Keratinocyte (primary cell): ENCODE data around the gene FHOD1. TPM values are rescaled to one million over a fixed set of nuclear protein-coding genes. Genes with fewer than 3 reads are reported as not detected.

Experiments used
- DNase-seq: peaks from one replicate; pipeline ENCODE4 v3.0.0-alpha.2; 2011; ENCODE audit warnings: low read depth, missing footprints, low spot score
- FAIRE-seq: peaks from 2 replicates; lab custom pipeline; 2011; peaks lifted over from hg19 to GRCh38; lab: Jason Lieb, UNC
- H2AFZ ChIP-seq: 2 replicates; pipeline ENCODE4 v1.6.0; 2012; ENCODE audit warnings: low read length, control low read depth, inconsistent platforms; ENCODE audit not compliant: control insufficient read depth
- H3K27ac ChIP-seq: 2 replicates; pipeline ENCODE4 v1.5.1; 2011; ENCODE audit warnings: low read length; ENCODE audit not compliant: control insufficient read depth, insufficient read depth
- H3K27me3 ChIP-seq: 3 replicates; pipeline ENCODE4 v1.6.0; 2011; ENCODE audit warnings: low read length; ENCODE audit not compliant: control insufficient read depth, insufficient read depth; ENCODE audit errors: extremely low read depth
- H3K36me3 ChIP-seq, 2 experiments: 2 replicates in 1 of 2; 3 replicates in 1 of 2; pipeline ENCODE4 v1.5.1; 2011; ENCODE audit warnings: low read length in 2 of 2, mild to moderate bottlenecking in 1 of 2; ENCODE audit not compliant: control insufficient read depth in 2 of 2, insufficient read depth in 2 of 2; ENCODE audit errors: extremely low read depth in 1 of 2
- H3K4me1 ChIP-seq: 3 replicates; pipeline ENCODE4 v1.5.1; 2011; ENCODE audit warnings: low read length; ENCODE audit not compliant: control insufficient read depth, insufficient read depth; ENCODE audit errors: extremely low read depth
- H3K4me2 ChIP-seq: 3 replicates; pipeline ENCODE4 v1.6.0; 2011; ENCODE audit warnings: low read depth, low read length; ENCODE audit not compliant: control insufficient read depth, insufficient read depth; ENCODE audit errors: extremely low read depth
- H3K4me3 ChIP-seq, 3 experiments: fragments of 200-600 bp in 1 of 3; sonication (generic) in 1 of 3; 2 replicates in 2 of 3; 3 replicates in 1 of 3; pipeline ENCODE4 v1.5.1; 2011 to 2016; ENCODE audit warnings: low read length in 3 of 3, mild to moderate bottlenecking in 3 of 3, control low read depth in 2 of 3, inconsistent platforms in 1 of 3, low read depth in 1 of 3, mixed read lengths in 1 of 3, mixed run types in 1 of 3, moderate library complexity in 1 of 3; ENCODE audit not compliant: control insufficient read depth in 2 of 3, insufficient read depth in 2 of 3; ENCODE audit errors: extremely low read depth in 1 of 3
- H3K79me2 ChIP-seq: 2 replicates; pipeline ENCODE4 v1.6.0; 2012; ENCODE audit warnings: low read length; ENCODE audit not compliant: control insufficient read depth, insufficient read depth
- H3K9ac ChIP-seq: 3 replicates; pipeline ENCODE4 v1.6.0; 2011; ENCODE audit warnings: low read length; ENCODE audit not compliant: control insufficient read depth, insufficient read depth; ENCODE audit errors: extremely low read depth
- H3K9me1 ChIP-seq: 3 replicates; pipeline ENCODE4 v1.6.0; 2011; ENCODE audit warnings: low read length; ENCODE audit not compliant: control insufficient read depth, insufficient read depth; ENCODE audit errors: extremely low read depth
- H3K9me3 ChIP-seq: 2 replicates; pipeline ENCODE4 v1.5.1; 2012; ENCODE audit warnings: low read depth, low read length; ENCODE audit not compliant: control insufficient read depth
- H4K20me1 ChIP-seq: 3 replicates; pipeline ENCODE4 v1.6.0; 2011; ENCODE audit warnings: low read length; ENCODE audit not compliant: control insufficient read depth, insufficient read depth; ENCODE audit errors: extremely low read depth
- EZH2 ChIP-seq: IDR thresholded peaks from one replicate; pipeline ENCODE4 v1.6.1; 2012; ENCODE audit warnings: inconsistent platforms, mild to moderate bottlenecking, low read length, moderate library complexity
- dilution Hi-C: fragments of 300-500 bp; cut with MboI; formaldehyde crosslinking; loops from one replicate; pipeline ENCODE4 v1.7.0; 2020; ENCODE audit warnings: low sequenced_read_pairs; ENCODE audit not compliant: extremely low pct_ligation_motif_present
- polyA plus RNA-seq, 5 experiments: library from polyadenylated mRNA; depleted of rRNA in 3 of 5; stranded (reverse) in 3 of 5; stranded (forward) in 1 of 5; unstranded in 1 of 5; fragments of >200 nt; gene quantifications; 1 replicate in 1 of 5; 2 replicates in 3 of 5; 3 replicates in 1 of 5; pipeline versions ENCODE4 v1.2.1 to v1.2.3, GENCODE V29; 2011 to 2012; ENCODE audit warnings: missing spikeins in 2 of 5, low read depth in 1 of 5, low replicate concordance in 1 of 5
- TF ChIP-seq, protein P1 (sequence below), 3 experiments: IDR thresholded peaks in 1 of 3; conservative IDR thresholded peaks in 1 of 3; optimal IDR thresholded peaks in 1 of 3; 2 replicates in 2 of 3; 3 replicates in 1 of 3; pipeline versions ENCODE3 to v1.5.1; 2011; ENCODE audit warnings: low read length in 3 of 3, mild to moderate bottlenecking in 3 of 3, moderate library complexity in 2 of 3, control low read depth in 1 of 3, inconsistent platforms in 1 of 3; ENCODE audit not compliant: insufficient read depth in 2 of 3; ENCODE audit errors: extremely low read depth in 1 of 3

The FHOD1 gene
- polyA plus RNA-seq, 1 donor (not counting 4 experiments of a cell fraction or from before 2014, with no cell fraction given), result 29.4 TPM

DNA sequence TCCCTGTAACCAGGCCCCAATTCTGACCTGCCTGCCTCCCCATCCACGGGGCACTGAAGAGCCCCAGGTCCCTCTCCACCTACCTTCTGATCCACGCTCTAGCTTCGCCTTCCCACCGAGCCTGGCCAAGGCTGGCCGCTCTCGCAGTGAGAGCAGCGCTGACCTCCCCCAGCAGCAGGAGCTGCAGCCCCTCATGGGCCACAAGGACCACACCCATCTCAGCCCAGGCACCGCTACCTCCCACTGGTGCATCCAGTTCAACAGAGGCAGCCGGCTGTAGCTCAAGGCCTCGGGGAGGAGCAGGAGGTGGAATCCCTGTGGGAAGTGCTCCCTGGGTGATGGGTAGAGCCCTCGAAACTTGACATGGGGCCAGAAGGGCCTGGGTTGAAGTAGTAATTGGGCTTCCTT lies 23.7 kb upstream of the FHOD1 start:
- DNase-seq, result no peak
- H3K36me3 ChIP-seq, result no peaks in the 10 kb centered on the region
- H3K9me1 ChIP-seq, result no peaks in the 10 kb centered on the region
- dilution Hi-C loops, result no loop called here
- H3K4me1 ChIP-seq, result no peaks in the 10 kb centered on the region
- H2AFZ ChIP-seq, result no peak overlapping the region
- TF ChIP-seq EZH2, result no peak
- TF ChIP-seq, protein P1, sequence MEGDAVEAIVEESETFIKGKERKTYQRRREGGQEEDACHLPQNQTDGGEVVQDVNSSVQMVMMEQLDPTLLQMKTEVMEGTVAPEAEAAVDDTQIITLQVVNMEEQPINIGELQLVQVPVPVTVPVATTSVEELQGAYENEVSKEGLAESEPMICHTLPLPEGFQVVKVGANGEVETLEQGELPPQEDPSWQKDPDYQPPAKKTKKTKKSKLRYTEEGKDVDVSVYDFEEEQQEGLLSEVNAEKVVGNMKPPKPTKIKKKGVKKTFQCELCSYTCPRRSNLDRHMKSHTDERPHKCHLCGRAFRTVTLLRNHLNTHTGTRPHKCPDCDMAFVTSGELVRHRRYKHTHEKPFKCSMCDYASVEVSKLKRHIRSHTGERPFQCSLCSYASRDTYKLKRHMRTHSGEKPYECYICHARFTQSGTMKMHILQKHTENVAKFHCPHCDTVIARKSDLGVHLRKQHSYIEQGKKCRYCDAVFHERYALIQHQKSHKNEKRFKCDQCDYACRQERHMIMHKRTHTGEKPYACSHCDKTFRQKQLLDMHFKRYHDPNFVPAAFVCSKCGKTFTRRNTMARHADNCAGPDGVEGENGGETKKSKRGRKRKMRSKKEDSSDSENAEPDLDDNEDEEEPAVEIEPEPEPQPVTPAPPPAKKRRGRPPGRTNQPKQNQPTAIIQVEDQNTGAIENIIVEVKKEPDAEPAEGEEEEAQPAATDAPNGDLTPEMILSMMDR (optimal IDR thresholded peaks at IDR 0.05 in 1 of 3, IDR thresholded peaks at IDR 0.05 in 1 of 3, conservative IDR thresholded peaks at IDR 0.05 in 1 of 3; ENCODE audit: extremely low read depth in 1 of 3, insufficient read depth in 2 of 3, low read length in 3 of 3), result no peak
- no peak overlapping the region for H3K4me3 ChIP-seq
- no peaks in the 10 kb centered on the region for H3K9me3 ChIP-seq
- H3K4me2 ChIP-seq, result no peak overlapping the region
- H3K9ac ChIP-seq, result no peak overlapping the region
- no peak overlapping the region for H3K27ac ChIP-seq
- FAIRE-seq, result no peak
- H4K20me1 ChIP-seq, result no peaks in the 10 kb centered on the region
- no peaks in the 10 kb centered on the region for H3K79me2 ChIP-seq
- H3K27me3 ChIP-seq, result peaks cover 3% of the 10 kb centered on the region

DNA sequence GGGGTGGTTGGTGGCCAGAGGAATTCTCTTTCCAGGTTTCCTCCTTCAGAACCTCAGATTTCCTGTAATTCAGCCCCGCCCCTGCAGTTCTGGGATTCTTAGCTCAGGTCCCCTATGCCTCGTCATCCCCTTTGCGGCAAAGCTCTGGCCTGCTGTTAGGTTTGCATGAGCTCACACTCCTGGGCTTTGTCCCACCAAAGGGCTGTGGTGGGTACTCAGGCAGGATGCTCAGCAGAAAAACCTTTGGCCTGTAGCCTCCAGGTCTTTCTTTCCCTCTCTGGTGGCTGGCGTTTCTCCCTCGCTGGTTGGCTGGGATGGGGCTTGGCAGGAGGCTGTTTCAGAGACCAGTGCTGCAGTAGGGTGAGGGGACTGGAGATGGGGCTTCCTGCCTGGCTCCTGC lies 22.5 kb upstream of the FHOD1 start:
- Histone ChIP-seq H2AFZ (no peak overlapping the region), H4K20me1 (no peaks in the 10 kb centered on the region), H3K27me3 (peaks cover 12% of the 10 kb centered on the region), H3K27ac (no peak overlapping the region), H3K36me3 (no peaks in the 10 kb centered on the region), H3K79me2 (no peaks in the 10 kb centered on the region), H3K9ac (no peak overlapping the region), H3K4me3 (no peak overlapping the region), H3K9me3 (no peaks in the 10 kb centered on the region), H3K4me2 (no peak overlapping the region), H3K4me1 (no peaks in the 10 kb centered on the region), H3K9me1 (no peaks in the 10 kb centered on the region)
- dilution Hi-C loops, result no loop called here
- DNase-seq (no peak), FAIRE-seq (no peak)
- no peak for TF ChIP-seq EZH2
- TF ChIP-seq, protein P1 (optimal IDR thresholded peaks at IDR 0.05 in 1 of 3, IDR thresholded peaks at IDR 0.05 in 1 of 3, conservative IDR thresholded peaks at IDR 0.05 in 1 of 3; ENCODE audit: extremely low read depth in 1 of 3, insufficient read depth in 2 of 3, low read length in 3 of 3), result no peak
